SU-DHL-6 (cell line): ENCODE data around the gene DPP6.

Experiments used
- H2AFZ ChIP-seq: fragments of 200-600 bp; sonication (generic); 2 replicates; pipeline ENCODE4 v1.6.1; 2014; ENCODE audit warnings: low read depth, mild to moderate bottlenecking, moderate library complexity, mixed read lengths, antibody characterized with exemption, low read length; ENCODE audit not compliant: severe bottlenecking
- H3F3A ChIP-seq: fragments of 200-600 bp; shearing (Covaris generic); 2 replicates; pipeline ENCODE4 v1.6.0; 2016; ENCODE audit warnings: antibody characterized with exemption, mild to moderate bottlenecking; ENCODE audit not compliant: insufficient read depth
- H3K27ac ChIP-seq: fragments of 200-600 bp; sonication (generic); 2 replicates; pipeline ENCODE4 v1.5.1; 2016; ENCODE audit warnings: low read depth, mild to moderate bottlenecking, low read length, moderate library complexity, mixed read lengths
- H3K27me3 ChIP-seq: fragments of 200-600 bp; sonication (generic), shearing (Covaris generic); 2 replicates; pipeline ENCODE4 v1.6.0; 2014; ENCODE audit warnings: mild to moderate bottlenecking, low read length
- H3K36me3 ChIP-seq: fragments of 200-600 bp; sonication (generic); 2 replicates; pipeline ENCODE4 v1.6.1; 2014; ENCODE audit warnings: mild to moderate bottlenecking, low read length, mixed read lengths
- H3K4me2 ChIP-seq: fragments of 300-600, 200-600 bp; shearing (Covaris generic), sonication (generic); 2 replicates; pipeline ENCODE4 v1.6.0; 2014; ENCODE audit warnings: low read length, low read depth, mild to moderate bottlenecking; ENCODE audit not compliant: poor library complexity, severe bottlenecking
- H3K4me3 ChIP-seq: fragments of 200-600 bp; sonication (generic); 2 replicates; pipeline ENCODE4 v1.5.1; 2014; ENCODE audit warnings: antibody characterized with exemption, low read length, mild to moderate bottlenecking, mixed read lengths; ENCODE audit not compliant: insufficient read depth, poor library complexity, severe bottlenecking
- H3K79me2 ChIP-seq: fragments of 200-600 bp; sonication (generic); 2 replicates; pipeline ENCODE4 v1.6.1; 2014; ENCODE audit warnings: mild to moderate bottlenecking, low read length, moderate library complexity; ENCODE audit not compliant: insufficient read depth
- H3K9ac ChIP-seq: fragments of 200-600 bp; sonication (generic); 2 replicates; pipeline ENCODE4 v1.7.0; 2014; ENCODE audit warnings: mild to moderate bottlenecking, low read length
- H3K9me2 ChIP-seq: fragments of 200-600 bp; sonication (generic); replicated peaks from 2 replicates; pipeline ENCODE4 v1.6.1; 2014; ENCODE audit warnings: low read length; ENCODE audit not compliant: insufficient read depth
- H3K9me3 ChIP-seq: fragments of 200-600 bp; sonication (generic); 2 replicates; pipeline ENCODE4 v1.6.1; 2014; ENCODE audit warnings: low read length, mixed read lengths; ENCODE audit not compliant: insufficient read depth
- H4K20me1 ChIP-seq: fragments of 200-600 bp; sonication (generic); 2 replicates; pipeline ENCODE4 v1.6.1; 2014; ENCODE audit warnings: low read depth, mild to moderate bottlenecking, antibody characterized with exemption, low read length, moderate library complexity, mixed read lengths
- CTCF ChIP-seq: fragments of 200-600 bp; sonication (generic); IDR thresholded peaks from one replicate; pipeline ENCODE4 v1.5.1; 2017; ENCODE audit warnings: antibody characterized with exemption, mild to moderate bottlenecking, low read length, moderate library complexity; ENCODE audit not compliant: insufficient read depth, poor library complexity, severe bottlenecking
- EZH2phosphoT487 ChIP-seq: fragments of 200-600 bp; sonication (generic), shearing (Covaris generic); conservative IDR thresholded peaks from 2 replicates; pipeline ENCODE4 v1.6.1; 2018; ENCODE audit warnings: mild to moderate bottlenecking, antibody characterized with exemption, low read length, moderate library complexity, mixed read lengths

The DPP6 gene

DNA sequence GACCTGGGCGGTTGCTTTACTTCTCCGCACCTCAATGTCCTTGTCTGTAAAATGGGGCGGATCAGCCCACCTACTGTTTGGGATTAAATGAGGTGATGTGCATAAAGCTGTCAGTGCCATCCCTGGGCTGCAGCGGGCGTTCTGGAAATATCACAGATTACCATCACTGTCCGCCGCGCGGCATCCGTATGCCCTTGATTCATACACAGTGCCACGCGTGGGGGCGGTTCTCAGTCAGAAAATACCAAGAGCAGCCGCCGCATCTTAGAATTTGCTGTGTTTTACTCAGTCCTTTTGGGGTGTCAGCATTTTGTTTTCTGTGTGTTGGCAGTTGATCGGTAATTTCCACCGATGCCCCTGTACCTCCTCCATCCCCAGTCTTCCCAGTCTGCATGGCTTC is 338.8 kb downstream of the DPP6 start:
- no peaks in the 10 kb centered on the region for H3K9me2 ChIP-seq
- no peak overlapping the region for H3K9ac ChIP-seq
- TF ChIP-seq CTCF (no peak), EZH2phosphoT487 (no peak)
- no peaks in the 10 kb centered on the region for H3K36me3 ChIP-seq
- H4K20me1 ChIP-seq = no peaks in the 10 kb centered on the region
- H3F3A ChIP-seq = no peaks in the 10 kb centered on the region
- H2AFZ ChIP-seq = no peak overlapping the region
- H3K9me3 ChIP-seq = no peaks in the 10 kb centered on the region
- no peak overlapping the region for H3K4me3 ChIP-seq
- H3K27ac ChIP-seq = no peak overlapping the region
- no peaks in the 10 kb centered on the region for H3K27me3 ChIP-seq
- H3K79me2 ChIP-seq = no peaks in the 10 kb centered on the region
- H3K4me2 ChIP-seq = no peak overlapping the region

- no peak overlapping the region for H3K4me3 ChIP-seq
- H3K9me2 ChIP-seq = no peaks in the 10 kb centered on the region
- H3K27me3 ChIP-seq = no peaks in the 10 kb centered on the region
- H3F3A ChIP-seq = no peaks in the 10 kb centered on the region
- H3K36me3 ChIP-seq = no peaks in the 10 kb centered on the region
- no peak overlapping the region for H3K9ac ChIP-seq
- H2AFZ ChIP-seq = no peak overlapping the region
- H3K9me3 ChIP-seq = no peaks in the 10 kb centered on the region
- TF ChIP-seq EZH2phosphoT487 (no peak), CTCF (no peak)
- H4K20me1 ChIP-seq = no peaks in the 10 kb centered on the region
- H3K4me2 ChIP-seq = no peak overlapping the region
- no peaks in the 10 kb centered on the region for H3K79me2 ChIP-seq
- H3K27ac ChIP-seq = no peak overlapping the region
These were observed 342.6 kb downstream of the DPP6 start for GRCh38 chr7:154394804-154395203.

GRCh38 chr7:154406312-154406711 is 354.1 kb downstream of the DPP6 start:
- Histone ChIP-seq H2AFZ (no peak overlapping the region), H3K9ac (no peak overlapping the region), H3K27me3 (no peaks in the 10 kb centered on the region), H3F3A (no peaks in the 10 kb centered on the region), H3K4me2 (no peak overlapping the region), H3K9me2 (no peaks in the 10 kb centered on the region), H3K36me3 (no peaks in the 10 kb centered on the region), H3K9me3 (no peaks in the 10 kb centered on the region), H3K4me3 (no peak overlapping the region), H3K79me2 (no peaks in the 10 kb centered on the region), H4K20me1 (no peaks in the 10 kb centered on the region), H3K27ac (no peak overlapping the region)
- TF ChIP-seq CTCF (no peak), EZH2phosphoT487 (no peak)

DNA sequence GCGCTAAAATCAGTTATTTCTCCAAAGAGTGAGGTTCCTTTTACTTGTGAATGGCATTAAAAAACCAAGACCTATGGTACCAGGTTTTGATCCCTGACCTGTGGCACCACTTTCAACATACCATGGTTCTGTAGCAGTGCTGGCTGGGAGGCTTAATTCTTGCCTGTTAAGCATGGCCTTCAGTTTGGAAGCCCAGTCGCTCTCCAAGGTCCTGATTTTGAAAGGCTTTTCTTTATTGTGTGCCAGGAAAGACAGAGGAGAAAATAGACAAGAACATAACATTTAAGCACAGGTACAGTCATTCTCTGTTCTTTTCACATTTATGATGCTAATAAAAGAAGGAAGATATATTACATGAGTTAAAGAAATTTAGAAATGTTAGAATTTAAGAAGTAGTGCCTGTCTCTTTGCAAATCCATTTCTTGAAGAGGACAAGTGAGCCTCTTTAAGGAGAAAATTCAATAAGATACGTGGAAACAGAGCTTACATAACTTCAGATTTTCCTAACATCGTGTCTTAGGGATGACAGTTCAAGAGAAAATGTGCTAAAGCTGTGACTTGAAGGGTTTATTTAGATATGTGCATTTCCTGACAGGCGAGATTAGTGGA is 357.6 kb downstream of the DPP6 start:
- H3K9me2 ChIP-seq = no peaks in the 10 kb centered on the region
- H3F3A ChIP-seq = no peaks in the 10 kb centered on the region
- no peak overlapping the region for H3K4me2 ChIP-seq
- no peak overlapping the region for H3K9ac ChIP-seq
- H3K79me2 ChIP-seq = no peaks in the 10 kb centered on the region
- no peak overlapping the region for H2AFZ ChIP-seq
- H3K36me3 ChIP-seq = no peaks in the 10 kb centered on the region
- H3K27ac ChIP-seq = no peak overlapping the region
- TF ChIP-seq EZH2phosphoT487 = no peak
- TF ChIP-seq CTCF = no peak
- H3K27me3 ChIP-seq = no peaks in the 10 kb centered on the region
- no peak overlapping the region for H3K4me3 ChIP-seq
- H3K9me3 ChIP-seq = no peaks in the 10 kb centered on the region
- no peaks in the 10 kb centered on the region for H4K20me1 ChIP-seq
